IMR-90 (cell line): ENCODE measurements around the gene SNRNP200. TPM values are rescaled to one million over a fixed set of nuclear protein-coding genes. Genes with fewer than 3 reads are reported as not detected.

ENCODE experiments used
- ATAC-seq: fragments of 200-7000 bp; cut with Tn5 transposase; 2 replicates; pipeline ENCODE4 v1.9.1; 2020; ENCODE audit warnings: low read depth, mild to moderate bottlenecking, moderate library complexity
- BruUV-seq: library from RNA; stranded (reverse); fragments of 400-500 nt; replicated peaks from 2 replicates; lab custom pipeline; 2021; lab: Mats Ljungman, UMichigan
- CTCF ChIA-PET: fragments of 300-600 bp; formaldehyde crosslinking; extraction: SDS; loops from one replicate; lab custom pipeline; 2021; ENCODE audit warnings: antibody characterized with exemption; lab: Yijun Ruan, JAX
- POLR2A ChIA-PET: fragments of 300-600 bp; sonication (Branson Sonifier 250); formaldehyde crosslinking; loops from one replicate; lab custom pipeline; 2022; ENCODE audit warnings: antibody characterized with exemption; ENCODE audit not compliant: unreplicated experiment; lab: Charles Lee
- DNase-seq: peaks from one replicate; pipeline ENCODE4 v3.0.0; 2013
- H2AFZ ChIP-seq: replicated peaks from 2 replicates; pipeline ENCODE3; 2013; ENCODE audit warnings: low read length, mild to moderate bottlenecking; ENCODE audit not compliant: poor library complexity
- H2AK5ac ChIP-seq: 2 replicates; pipeline ENCODE4 v1.6.1; 2013; ENCODE audit warnings: low read depth, low read length, inconsistent platforms
- H2AK9ac ChIP-seq: replicated peaks from 2 replicates; pipeline ENCODE3; 2013; ENCODE audit warnings: mild to moderate bottlenecking, low read depth, low read length, moderate library complexity; ENCODE audit not compliant: poor library complexity
- H2BK120ac ChIP-seq: 2 replicates; pipeline ENCODE4 v1.6.1; 2013; ENCODE audit warnings: low read depth, low read length, inconsistent platforms
- H2BK15ac ChIP-seq: 3 replicates; pipeline ENCODE4 v1.6.1; 2013; ENCODE audit warnings: low read depth, low read length, inconsistent platforms
- H2BK20ac ChIP-seq: 2 replicates; pipeline ENCODE4 v1.6.1; 2013; ENCODE audit warnings: low read depth, mild to moderate bottlenecking, inconsistent platforms, low read length, moderate library complexity
- H2BK5ac ChIP-seq: 2 replicates; pipeline ENCODE4 v1.6.1; 2013; ENCODE audit warnings: mild to moderate bottlenecking, low read depth, low read length, inconsistent platforms; ENCODE audit not compliant: poor library complexity, severe bottlenecking
- H3K14ac ChIP-seq: replicated peaks from 2 replicates; pipeline ENCODE4 v1.6.1; 2013; ENCODE audit warnings: low read depth, low read length, inconsistent platforms
- H3K18ac ChIP-seq: 2 replicates; pipeline ENCODE4 v1.6.1; 2013; ENCODE audit warnings: low read depth, low read length, control low read depth
- H3K23ac ChIP-seq: 2 replicates; pipeline ENCODE4 v1.6.1; 2013; ENCODE audit warnings: low read depth, low read length, inconsistent platforms
- H3K27ac ChIP-seq: 2 replicates; pipeline ENCODE4 v1.5.1; 2013; ENCODE audit warnings: mild to moderate bottlenecking, control low read depth, low read length; ENCODE audit not compliant: insufficient read depth
- H3K27me3 ChIP-seq: 2 replicates; pipeline ENCODE4 v1.6.1; 2013; ENCODE audit warnings: low read length; ENCODE audit not compliant: control insufficient read depth, insufficient read depth
- H3K36me3 ChIP-seq: 2 replicates; pipeline ENCODE4 v1.6.1; 2013; ENCODE audit warnings: low read length, mixed read lengths; ENCODE audit not compliant: control insufficient read depth, insufficient read depth
- H3K4ac ChIP-seq: 2 replicates; pipeline ENCODE4 v1.6.1; 2013; ENCODE audit warnings: low read depth, low read length, inconsistent platforms
- H3K4me1 ChIP-seq: 2 replicates; pipeline ENCODE4 v1.6.1; 2013; ENCODE audit warnings: low read length, mixed read lengths; ENCODE audit not compliant: control insufficient read depth, insufficient read depth
- H3K4me2 ChIP-seq: 2 replicates; pipeline ENCODE4 v1.6.1; 2013; ENCODE audit warnings: low read depth, mild to moderate bottlenecking, control low read depth, low read length, moderate library complexity
- H3K4me3 ChIP-seq: 2 replicates; pipeline ENCODE4 v1.5.1; 2013; ENCODE audit warnings: low read depth, mild to moderate bottlenecking, control low read depth, low read length, moderate library complexity; ENCODE audit not compliant: insufficient read depth
- H3K56ac ChIP-seq: 2 replicates; pipeline ENCODE4 v1.6.1; 2013; ENCODE audit warnings: low read length, inconsistent platforms; ENCODE audit not compliant: insufficient read depth; ENCODE audit errors: extremely low read depth
- H3K79me1 ChIP-seq, 2 experiments: 2 replicates each; pipeline ENCODE4 v1.6.1; 2013; ENCODE audit warnings: low read length in 2 of 2, inconsistent platforms in 1 of 2, low read depth in 1 of 2
- H3K9ac ChIP-seq: 2 replicates; pipeline ENCODE4 v1.6.1; 2013; ENCODE audit warnings: low read depth, low read length, control low read depth
- H3K9me1 ChIP-seq: 2 replicates; pipeline ENCODE4 v1.6.1; 2013; ENCODE audit warnings: low read length, inconsistent platforms; ENCODE audit not compliant: insufficient read depth
- H3K9me3 ChIP-seq: 2 replicates; pipeline ENCODE4 v1.6.1; 2013; ENCODE audit warnings: low read length; ENCODE audit not compliant: control insufficient read depth, insufficient read depth
- H4K20me1 ChIP-seq: 2 replicates; pipeline ENCODE4 v1.6.1; 2013; ENCODE audit warnings: low read length, inconsistent platforms; ENCODE audit not compliant: insufficient read depth
- H4K5ac ChIP-seq: 2 replicates; pipeline ENCODE4 v1.6.1; 2013; ENCODE audit warnings: mild to moderate bottlenecking, low read depth, low read length, control low read depth
- H4K8ac ChIP-seq, 2 experiments: 2 replicates each; pipeline ENCODE4 v1.6.1; 2013; ENCODE audit warnings: low read depth in 2 of 2, low read length in 2 of 2, control low read depth in 1 of 2, inconsistent platforms in 1 of 2
- H4K91ac ChIP-seq: 2 replicates; pipeline ENCODE4 v1.6.1; 2013; ENCODE audit warnings: low read depth, low read length, inconsistent platforms; ENCODE audit not compliant: insufficient read depth
- BHLHE40 ChIP-seq: fragments of 150-350 bp; IDR thresholded peaks from 2 replicates; pipeline ENCODE4 v1.6.1; 2016; ENCODE audit warnings: mild to moderate bottlenecking, low read depth, low read length
- CEBPB ChIP-seq: IDR thresholded peaks from 2 replicates; pipeline ENCODE4 v1.6.1; 2012; ENCODE audit warnings: low read depth, low read length, improper control_type of control experiment
- CHD1 ChIP-seq: IDR thresholded peaks from 2 replicates; pipeline ENCODE4 v1.6.1; 2012; ENCODE audit warnings: low read depth, low read length, improper control_type of control experiment
- FOS ChIP-seq: fragments of 150-350 bp; IDR thresholded peaks from 2 replicates; pipeline ENCODE4 v1.6.1; 2016; ENCODE audit warnings: low read depth, low read length
- MAFK ChIP-seq: IDR thresholded peaks from 2 replicates; pipeline ENCODE4 v1.6.1; 2012; ENCODE audit warnings: low read depth, low read length, improper control_type of control experiment
- MAZ ChIP-seq: IDR thresholded peaks from 2 replicates; pipeline ENCODE4 v1.6.1; 2012; ENCODE audit warnings: low read depth, mild to moderate bottlenecking, low read length, improper control_type of control experiment, moderate library complexity, borderline replicate concordance
- MXI1 ChIP-seq: IDR thresholded peaks from 2 replicates; pipeline ENCODE4 v1.6.1; 2012; ENCODE audit warnings: low read depth, mild to moderate bottlenecking, low read length, moderate library complexity, borderline replicate concordance
- NFE2L2 ChIP-seq: fragments of 150-350 bp; IDR thresholded peaks from 2 replicates; pipeline ENCODE4 v1.6.1; 2016; ENCODE audit warnings: low read depth, mild to moderate bottlenecking, low read length
- POLR2A ChIP-seq: IDR thresholded peaks from 2 replicates; pipeline ENCODE4 v1.6.1; 2012; ENCODE audit warnings: mild to moderate bottlenecking, low read depth, low read length
- RAD21 ChIP-seq: IDR thresholded peaks from 2 replicates; pipeline ENCODE4 v1.6.1; 2012; ENCODE audit warnings: low read length, improper control_type of control experiment
- RCOR1 ChIP-seq: IDR thresholded peaks from 2 replicates; pipeline ENCODE4 v1.6.1; 2012; ENCODE audit warnings: mild to moderate bottlenecking, low read length, improper control_type of control experiment; ENCODE audit not compliant: insufficient replicate concordance
- RFX5 ChIP-seq: IDR thresholded peaks from 2 replicates; pipeline ENCODE4 v1.8.0; 2012; ENCODE audit warnings: low read depth, mild to moderate bottlenecking, low read length, moderate library complexity
- SMC3 ChIP-seq: fragments of 150-350 bp; IDR thresholded peaks from 2 replicates; pipeline ENCODE4 v1.6.1; 2016; ENCODE audit warnings: low read depth, mild to moderate bottlenecking, antibody characterized with exemption, low read length, moderate library complexity
- WGBS, 2 experiments: methylation state at CpG; one replicate each; pipeline versions ENCODE4 v1.1.5 to v1.1.7; 2013; ENCODE audit warnings: missing lambda C conversion rate in 2 of 2; ENCODE audit not compliant: insufficient read length in 1 of 2; ENCODE audit errors: extremely low coverage in 2 of 2; 5-methylcytosine and 5-hydroxymethylcytosine counted together
- dilution Hi-C: fragments of 300-500 bp; cut with HindIII; formaldehyde crosslinking; loops from one replicate; pipeline ENCODE4 v1.14.3; 2018; ENCODE audit warnings: low sequenced_read_pairs; ENCODE audit not compliant: unreplicated experiment
- in situ Hi-C: fragments of 300-500 bp; cut with MboI; formaldehyde crosslinking; loops from 3 replicates; pipeline ENCODE4 v1.14.3; 2019; ENCODE audit warnings: low sequenced_read_pairs, inconsistent platforms, mixed read lengths
- intact Hi-C: fragments of 100-400 bp; cut with micrococcal nuclease; formaldehyde crosslinking; loops from 2 replicates; pipeline ENCODE4 v1.10.0; 2022
- polyA plus RNA-seq, 3 experiments: library from polyadenylated mRNA; depleted of rRNA; stranded (reverse); fragments of >200 nt; gene quantifications; 2 replicates each; pipeline ENCODE4 v1.2.3, GENCODE V29; 2012; ENCODE audit warnings: low replicate concordance in 1 of 3
- total RNA-seq: library from RNA; depleted of rRNA; stranded (reverse); fragments of >200 nt; gene quantifications from 2 replicates; pipeline ENCODE4 v1.2.3, GENCODE V29; 2012
- TF ChIP-seq, protein P1 (sequence below): fragments of 150-350 bp; IDR thresholded peaks from 2 replicates; pipeline ENCODE4 v1.6.1; 2017; ENCODE audit warnings: mild to moderate bottlenecking, antibody characterized with exemption, low read length, low read depth
- TF ChIP-seq, protein P2 (sequence below): fragments of 150-350 bp; IDR thresholded peaks from 2 replicates; pipeline ENCODE4 v1.6.1; 2016; ENCODE audit warnings: low read depth, mild to moderate bottlenecking, low read length, moderate library complexity, borderline replicate concordance
- TF ChIP-seq, protein P3 (sequence below): conservative IDR thresholded peaks from 2 replicates; pipeline ENCODE4 v1.5.1; 2012; ENCODE audit warnings: mild to moderate bottlenecking, low read depth, low read length, improper control_type of control experiment

The SNRNP200 gene
- total and polyA plus RNA-seq, 2 of the 4 experiments (the other 2 are of a cell fraction), result 44.1 to 108 TPM

DNA sequence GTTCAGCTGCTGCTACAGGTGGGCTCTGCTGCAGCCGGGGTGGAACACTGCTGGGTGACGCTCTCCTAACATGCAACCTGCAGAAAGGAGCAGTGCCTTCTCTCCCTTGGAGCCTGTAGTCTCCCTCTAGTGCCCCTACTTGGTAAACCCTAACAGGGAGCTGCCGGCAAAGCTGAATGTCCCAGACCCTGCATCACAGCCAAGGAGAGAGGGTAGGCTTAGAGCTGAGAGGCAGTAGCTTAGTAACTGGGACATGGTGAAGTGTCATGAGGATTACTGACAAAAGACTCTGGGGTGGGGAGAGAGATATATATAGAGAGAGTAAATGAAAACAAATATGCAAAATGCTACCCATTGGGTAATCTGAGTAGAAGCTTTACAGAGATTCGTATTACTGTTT, 40.1 kb upstream of the SNRNP200 start:
- H4K20me1 ChIP-seq, result no peaks in the 10 kb centered on the region
- no peaks in the 10 kb centered on the region for H3K9me3 ChIP-seq
- no peak overlapping the region for H3K18ac ChIP-seq
- H3K4me3 ChIP-seq, result no peak overlapping the region
- H2BK20ac ChIP-seq, result no peak overlapping the region
- no peak overlapping the region for H3K56ac ChIP-seq
- H3K4ac ChIP-seq, result no peak overlapping the region
- ChIA-PET POLR2A (no interaction called here), CTCF (interaction anchor here (0.8 kb wide), 1 partner anchor 24 kb away, joined by 3 read pairs; no protein-coding TSS in a partner anchor)
- no peak overlapping the region for H2BK120ac ChIP-seq
- H2BK15ac ChIP-seq, result no peak overlapping the region
- H2BK5ac ChIP-seq, result no peak overlapping the region
- H3K14ac ChIP-seq, result no peak overlapping the region
- WGBS, 2 experiments, result 90% methylated on average over 2 of the region's 4 CpGs; no CpG with 5 or more reads in 1 of the 2 experiments
- H3K4me1 ChIP-seq, result peaks cover 7% of the 10 kb centered on the region
- H3K9ac ChIP-seq, result no peak overlapping the region
- no peak overlapping the region for H2AK5ac ChIP-seq
- ATAC-seq (peak; percentile 24; the same call in 1 of the 2 replicates), DNase-seq (no peak)
- H3K9me1 ChIP-seq, result peaks cover 24% of the 10 kb centered on the region
- intact Hi-C loops (no loop called here), dilution Hi-C loops (no loop called here), in situ Hi-C loops (no loop called here)
- no peak overlapping the region for H3K27ac ChIP-seq
- H2AFZ ChIP-seq, result no peak overlapping the region
- TF ChIP-seq, protein P1, sequence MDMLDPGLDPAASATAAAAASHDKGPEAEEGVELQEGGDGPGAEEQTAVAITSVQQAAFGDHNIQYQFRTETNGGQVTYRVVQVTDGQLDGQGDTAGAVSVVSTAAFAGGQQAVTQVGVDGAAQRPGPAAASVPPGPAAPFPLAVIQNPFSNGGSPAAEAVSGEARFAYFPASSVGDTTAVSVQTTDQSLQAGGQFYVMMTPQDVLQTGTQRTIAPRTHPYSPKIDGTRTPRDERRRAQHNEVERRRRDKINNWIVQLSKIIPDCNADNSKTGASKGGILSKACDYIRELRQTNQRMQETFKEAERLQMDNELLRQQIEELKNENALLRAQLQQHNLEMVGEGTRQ, result no peak
- TF ChIP-seq, protein P2, sequence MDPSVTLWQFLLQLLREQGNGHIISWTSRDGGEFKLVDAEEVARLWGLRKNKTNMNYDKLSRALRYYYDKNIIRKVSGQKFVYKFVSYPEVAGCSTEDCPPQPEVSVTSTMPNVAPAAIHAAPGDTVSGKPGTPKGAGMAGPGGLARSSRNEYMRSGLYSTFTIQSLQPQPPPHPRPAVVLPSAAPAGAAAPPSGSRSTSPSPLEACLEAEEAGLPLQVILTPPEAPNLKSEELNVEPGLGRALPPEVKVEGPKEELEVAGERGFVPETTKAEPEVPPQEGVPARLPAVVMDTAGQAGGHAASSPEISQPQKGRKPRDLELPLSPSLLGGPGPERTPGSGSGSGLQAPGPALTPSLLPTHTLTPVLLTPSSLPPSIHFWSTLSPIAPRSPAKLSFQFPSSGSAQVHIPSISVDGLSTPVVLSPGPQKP, result no peak
- TF ChIP-seq RFX5 (no peak), CEBPB (no peak), CHD1 (no peak), SMC3 (no peak), RCOR1 (no peak), POLR2A (no peak), RAD21 (no peak), MAZ (no peak), NFE2L2 (no peak), FOS (no peak), MXI1 (no peak), MAFK (no peak), BHLHE40 (no peak)
- TF ChIP-seq, protein P3, sequence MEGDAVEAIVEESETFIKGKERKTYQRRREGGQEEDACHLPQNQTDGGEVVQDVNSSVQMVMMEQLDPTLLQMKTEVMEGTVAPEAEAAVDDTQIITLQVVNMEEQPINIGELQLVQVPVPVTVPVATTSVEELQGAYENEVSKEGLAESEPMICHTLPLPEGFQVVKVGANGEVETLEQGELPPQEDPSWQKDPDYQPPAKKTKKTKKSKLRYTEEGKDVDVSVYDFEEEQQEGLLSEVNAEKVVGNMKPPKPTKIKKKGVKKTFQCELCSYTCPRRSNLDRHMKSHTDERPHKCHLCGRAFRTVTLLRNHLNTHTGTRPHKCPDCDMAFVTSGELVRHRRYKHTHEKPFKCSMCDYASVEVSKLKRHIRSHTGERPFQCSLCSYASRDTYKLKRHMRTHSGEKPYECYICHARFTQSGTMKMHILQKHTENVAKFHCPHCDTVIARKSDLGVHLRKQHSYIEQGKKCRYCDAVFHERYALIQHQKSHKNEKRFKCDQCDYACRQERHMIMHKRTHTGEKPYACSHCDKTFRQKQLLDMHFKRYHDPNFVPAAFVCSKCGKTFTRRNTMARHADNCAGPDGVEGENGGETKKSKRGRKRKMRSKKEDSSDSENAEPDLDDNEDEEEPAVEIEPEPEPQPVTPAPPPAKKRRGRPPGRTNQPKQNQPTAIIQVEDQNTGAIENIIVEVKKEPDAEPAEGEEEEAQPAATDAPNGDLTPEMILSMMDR, result no peak
- no peak overlapping the region for H2AK9ac ChIP-seq
- BruUV-seq, result no TSS peak
- no peak overlapping the region for H3K4me2 ChIP-seq
- no peak overlapping the region for H4K8ac ChIP-seq
- peaks cover 6 to 44% of the 10 kb centered on the region in 2 experiments; a peak in 3 of 4 replicates for H3K79me1 ChIP-seq
- H3K23ac ChIP-seq, result no peak overlapping the region
- H3K36me3 ChIP-seq, result peaks cover 4% of the 10 kb centered on the region
- no peak overlapping the region for H4K91ac ChIP-seq
- no peaks in the 10 kb centered on the region for H3K27me3 ChIP-seq
- H4K5ac ChIP-seq, result no peak overlapping the region
